ENCODE data around the gene EZH1. TPM values are rescaled to one million over a fixed set of nuclear protein-coding genes. Genes with fewer than 3 reads are reported as not detected.
A peak's percentile ranks its signal among the peaks of the same experiment; 100 is the strongest.
"Not testable (repeated sequence)": the region's sequence is repeated elsewhere in the genome, so short reads cannot be mapped to it uniquely, and the experiment has no call there.

The EZH1 gene
- total RNA-seq, 1 experiment from 2014 or later = 6.1 TPM

DNA sequence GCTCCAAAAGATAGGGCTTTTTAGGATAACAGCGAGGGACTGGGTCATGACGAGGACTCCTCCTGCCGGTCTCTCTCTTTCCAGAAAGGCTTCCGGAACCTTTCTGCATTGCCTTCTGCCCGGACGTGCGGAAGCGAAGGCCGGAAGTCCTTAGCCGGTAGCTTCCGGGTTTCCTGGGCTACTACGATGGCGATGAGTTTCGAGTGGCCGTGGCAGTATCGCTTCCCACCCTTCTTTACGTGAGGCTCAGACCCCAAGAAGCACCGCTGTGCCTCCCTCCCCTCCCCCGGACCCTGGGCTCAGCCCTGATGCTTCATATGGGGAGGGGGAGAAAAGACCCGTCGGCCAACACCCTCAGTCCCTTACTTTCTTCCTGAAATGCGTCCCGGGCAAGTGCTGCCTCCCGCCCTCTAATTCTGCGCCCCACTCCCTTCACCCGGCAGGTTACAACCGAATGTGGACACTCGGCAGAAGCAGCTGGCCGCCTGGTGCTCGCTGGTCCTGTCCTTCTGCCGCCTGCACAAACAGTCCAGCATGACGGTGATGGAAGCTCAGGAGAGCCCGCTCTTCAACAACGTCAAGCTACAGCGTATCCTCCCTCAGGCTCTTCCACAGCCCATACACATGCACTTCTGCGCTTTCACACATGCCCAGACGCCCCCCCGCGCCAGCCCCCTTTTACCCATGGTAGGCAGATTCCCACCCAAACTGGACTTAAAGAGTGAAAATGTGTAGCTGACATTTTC lies 28.6 kb upstream of the EZH1 start, which contains the start of gene VPS25:
TSS of gene VPS25 (plus strand) at position 160 of the 746 bp plus-strand sequence. CDS start at position 187, 27 bp downstream.
- peak; percentile 83 for DNase-seq (ENCODE audit: low read depth)

GRCh38 chr17:42772945-42773289 lies 28.1 kb upstream of the EZH1 start:
- no peak for DNase-seq (ENCODE audit: low read depth)

DNA sequence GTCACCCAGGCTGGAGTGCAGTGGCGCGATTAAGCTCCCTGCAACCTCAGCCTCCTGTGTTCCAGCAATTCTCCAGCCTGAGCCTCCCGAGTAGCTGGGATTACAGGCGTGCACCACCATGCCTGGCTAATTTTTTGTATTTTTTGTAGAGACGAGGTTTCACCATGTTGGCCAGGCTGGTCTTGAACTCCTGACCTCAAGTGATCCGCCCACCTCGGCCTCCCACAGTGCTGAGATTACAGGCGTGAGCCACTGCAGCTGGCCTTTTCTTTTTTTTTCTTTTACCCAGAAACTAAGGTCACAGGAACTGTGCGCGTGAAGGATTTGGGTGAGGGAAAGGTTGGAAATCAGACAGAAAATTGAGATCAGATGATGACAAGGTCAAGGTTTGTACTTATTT lies 25.1 kb upstream of the EZH1 start:
- not testable (repeated sequence) for DNase-seq (ENCODE audit: low read depth)

DNA sequence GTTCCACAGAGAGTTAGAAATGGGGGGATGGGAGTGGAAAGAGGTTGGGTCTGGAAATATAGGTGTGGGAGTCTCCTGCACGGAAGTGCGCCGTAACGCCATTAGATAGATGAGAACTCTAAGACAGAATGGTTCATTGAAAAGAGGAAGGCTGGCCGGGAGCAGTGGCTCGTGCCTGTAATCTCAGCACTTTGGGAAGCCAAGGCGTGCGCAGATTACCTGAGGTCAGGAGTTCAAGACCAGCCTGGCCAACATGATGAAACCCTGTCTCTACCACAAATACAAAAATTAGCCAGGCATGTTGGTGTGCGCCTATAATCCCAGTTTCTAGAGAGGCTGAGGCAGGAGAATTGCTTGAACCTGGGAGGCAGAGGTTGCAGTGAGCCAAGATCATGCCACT lies 23.2 kb upstream of the EZH1 start:
- DNase-seq (ENCODE audit: low read depth) = not testable (repeated sequence)

- no peak for DNase-seq (ENCODE audit: low read depth)
Observed at GRCh38 chr17:42767512-42767911, 22.7 kb upstream of the EZH1 start.

DNA sequence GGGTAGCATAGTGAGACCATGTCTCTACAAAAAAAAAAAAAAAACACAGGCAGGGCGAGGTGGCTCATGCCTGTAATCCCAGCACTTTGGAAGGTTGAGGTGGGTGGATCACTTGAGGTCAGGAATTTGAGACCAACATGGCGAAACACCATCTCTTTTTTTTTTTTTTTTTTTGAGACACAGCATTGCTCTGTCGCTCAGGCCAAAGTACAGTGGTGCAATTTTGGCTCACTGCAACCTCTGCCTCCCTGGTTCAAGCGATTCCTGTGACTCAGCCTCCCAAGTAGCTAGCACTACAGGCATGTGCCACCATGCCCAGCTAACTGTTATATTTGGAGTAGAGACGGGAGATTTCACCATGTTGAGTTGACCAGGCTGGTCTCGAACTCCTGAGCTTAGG lies 21.3 kb upstream of the EZH1 start:
- no peak for DNase-seq (ENCODE audit: low read depth)

- no peak for DNase-seq (ENCODE audit: low read depth)
Observed at GRCh38 chr17:42761638-42762037, 16.8 kb upstream of the EZH1 start.

DNA sequence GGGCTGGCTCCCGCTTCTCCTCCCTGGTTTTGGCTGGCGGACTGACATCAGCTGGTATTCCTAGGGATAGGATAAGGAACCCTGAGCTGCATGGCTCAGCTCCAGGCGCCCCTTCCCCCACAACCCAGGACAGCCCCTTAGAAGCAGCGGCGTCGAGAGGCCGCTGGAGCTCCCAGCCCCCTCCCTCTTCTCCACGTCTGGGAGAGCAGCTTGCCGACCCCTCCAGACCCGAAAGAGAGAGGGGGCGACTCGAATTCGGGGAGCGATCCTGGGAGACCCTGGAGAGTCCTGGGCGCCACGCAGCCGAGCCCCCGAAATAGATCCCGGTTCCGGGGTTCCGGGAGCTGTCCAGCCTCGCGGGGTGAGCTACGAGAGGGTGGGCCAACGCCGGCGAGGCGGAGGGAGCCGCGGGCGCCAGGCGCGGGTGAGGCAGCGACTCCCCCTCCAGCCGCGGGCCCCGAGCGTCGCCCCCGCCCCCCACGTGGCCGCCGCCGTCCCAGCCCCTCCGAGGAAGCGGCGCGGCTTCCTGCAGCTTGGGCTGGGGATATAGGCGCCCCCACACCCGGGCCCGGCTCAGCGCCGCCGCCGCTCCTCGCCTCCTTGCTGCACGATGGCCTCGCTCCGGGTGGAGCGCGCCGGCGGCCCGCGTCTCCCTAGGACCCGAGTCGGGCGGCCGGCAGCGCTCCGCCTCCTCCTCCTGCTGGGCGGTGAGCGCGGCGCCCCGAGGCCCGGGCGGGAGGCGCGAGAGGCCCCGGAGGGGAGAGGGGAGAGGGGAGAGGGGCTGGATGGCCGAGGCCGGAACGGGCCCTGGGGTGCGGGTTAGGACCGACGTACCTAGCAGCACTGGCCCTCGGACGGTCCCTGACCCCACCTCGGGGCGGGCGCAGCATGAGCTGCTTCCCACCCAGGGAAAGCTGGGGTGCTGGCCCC lies 16.1 kb upstream of the EZH1 start, which contains the start of gene RAMP2:
TSS of gene RAMP2 (plus strand) at position 576 of the 930 bp plus-strand sequence. CDS start at position 611, 35 bp downstream.
- no peak for DNase-seq (ENCODE audit: low read depth)

GRCh38 chr17:42759982-42760651 lies 15.3 kb upstream of the EZH1 start:
- DNase-seq (ENCODE audit: low read depth) = no peak

- DNase-seq (ENCODE audit: low read depth) = peak; percentile 45
Observed at GRCh38 chr17:42754782-42755181, 9.9 kb upstream of the EZH1 start.

GRCh38 chr17:42751628-42752027 lies 6.8 kb upstream of the EZH1 start:
- DNase-seq (ENCODE audit: low read depth) = no peak

DNA sequence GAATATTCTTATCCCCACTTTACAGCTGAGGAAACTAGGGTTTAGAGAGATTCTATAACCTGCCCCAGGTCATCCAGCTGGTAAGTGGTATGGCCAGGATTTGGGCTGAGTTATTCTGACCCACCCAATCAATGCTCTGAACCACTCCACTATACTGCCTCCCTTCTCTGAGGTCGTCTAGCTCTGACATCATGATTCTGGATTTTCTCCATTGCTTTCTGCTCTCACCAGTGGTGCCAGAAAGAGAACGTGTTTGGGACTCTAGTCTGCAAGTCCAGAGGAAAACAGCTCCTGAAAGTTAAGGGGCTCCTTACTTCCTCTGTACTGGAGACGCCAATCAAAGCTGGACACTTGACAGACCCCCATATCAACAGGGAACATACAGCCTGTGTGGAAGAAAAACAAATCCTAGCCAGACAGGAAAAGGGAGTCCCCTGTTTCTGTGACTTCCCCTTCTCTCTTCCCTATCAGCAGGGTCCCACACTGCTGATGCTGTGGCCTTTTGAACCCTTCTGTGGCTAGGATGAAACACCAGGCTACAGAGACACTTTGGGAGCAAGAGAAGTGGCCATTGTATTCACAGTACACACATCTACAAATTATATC lies 6.0 kb upstream of the EZH1 start:
- no peak for DNase-seq (ENCODE audit: low read depth)

DNA sequence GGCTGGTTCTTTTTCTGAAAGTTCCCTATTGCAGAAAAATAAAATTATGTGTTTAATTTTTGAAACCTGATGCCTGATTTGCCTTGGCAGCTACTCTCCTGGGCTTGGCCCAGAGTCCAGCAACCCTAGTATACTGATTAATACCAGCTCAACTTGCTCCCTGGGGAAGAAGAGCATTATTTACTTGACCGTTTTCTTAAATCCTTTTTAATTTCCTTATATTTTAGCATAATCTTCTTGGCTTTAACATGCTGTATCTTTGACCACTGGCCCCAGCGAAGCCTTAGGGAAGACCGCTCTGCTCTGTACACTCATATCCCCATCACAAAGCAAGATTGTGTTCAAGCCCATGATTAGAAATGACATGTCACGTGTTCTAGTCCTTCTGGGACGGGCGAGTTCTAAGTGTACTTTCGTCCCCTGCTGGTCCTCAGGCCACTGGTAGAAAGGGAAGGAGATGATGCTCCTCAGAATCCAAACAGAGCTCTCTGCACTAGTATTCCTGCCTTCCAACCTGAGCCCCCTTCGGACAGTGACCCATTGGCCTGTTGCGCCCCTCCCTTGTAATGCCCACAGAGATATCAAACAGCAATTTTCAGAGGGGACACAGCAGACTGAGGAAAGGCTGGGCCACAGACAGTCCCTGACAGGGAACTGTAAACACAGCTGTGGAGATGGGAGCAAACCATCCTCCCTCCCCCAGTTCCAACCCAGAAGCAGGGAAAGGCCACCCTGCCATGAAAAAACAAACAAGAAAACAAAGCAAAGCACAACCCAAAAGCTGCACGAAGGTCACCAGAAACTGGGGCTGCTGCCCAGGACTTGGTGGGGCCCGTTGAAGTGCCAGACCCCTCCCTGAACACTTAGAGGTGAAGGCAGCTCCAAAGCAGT lies 4.3 kb upstream of the EZH1 start:
- DNase-seq (ENCODE audit: low read depth) = no peak

DNA sequence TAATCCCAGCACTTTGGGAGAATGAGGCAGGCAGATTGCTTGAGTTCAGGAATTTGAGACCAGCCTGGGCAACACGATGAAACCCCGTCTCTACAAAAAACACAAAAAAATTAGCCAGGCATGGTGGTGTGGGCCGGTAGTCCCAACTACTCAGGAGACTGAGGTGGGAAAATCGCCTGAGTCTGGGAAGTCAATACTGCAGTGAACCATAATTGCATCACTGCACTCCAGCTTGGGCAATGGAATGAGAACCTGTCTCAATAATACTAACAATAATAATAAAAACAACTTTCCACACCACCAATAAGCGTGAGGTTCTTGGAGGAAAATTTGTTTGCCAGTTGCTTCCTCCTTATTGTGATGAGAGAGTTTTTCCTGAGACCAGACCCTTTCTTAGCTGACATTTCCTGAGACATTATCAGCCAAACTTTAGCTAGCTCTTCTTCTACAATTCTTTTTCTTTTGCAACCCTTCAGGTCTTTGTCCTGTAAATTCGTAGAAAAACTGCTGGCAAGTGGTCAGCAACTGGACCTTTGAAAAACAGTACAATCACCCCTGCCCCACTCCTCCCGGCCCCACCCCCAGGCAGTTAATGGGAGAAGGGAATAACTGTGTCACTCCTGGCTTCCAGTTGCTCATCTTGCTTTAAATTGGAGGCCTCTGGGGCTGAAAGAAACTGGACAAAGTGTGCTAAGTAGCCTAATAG lies 3.5 kb upstream of the EZH1 start:
- no peak for DNase-seq (ENCODE audit: low read depth)

DNA sequence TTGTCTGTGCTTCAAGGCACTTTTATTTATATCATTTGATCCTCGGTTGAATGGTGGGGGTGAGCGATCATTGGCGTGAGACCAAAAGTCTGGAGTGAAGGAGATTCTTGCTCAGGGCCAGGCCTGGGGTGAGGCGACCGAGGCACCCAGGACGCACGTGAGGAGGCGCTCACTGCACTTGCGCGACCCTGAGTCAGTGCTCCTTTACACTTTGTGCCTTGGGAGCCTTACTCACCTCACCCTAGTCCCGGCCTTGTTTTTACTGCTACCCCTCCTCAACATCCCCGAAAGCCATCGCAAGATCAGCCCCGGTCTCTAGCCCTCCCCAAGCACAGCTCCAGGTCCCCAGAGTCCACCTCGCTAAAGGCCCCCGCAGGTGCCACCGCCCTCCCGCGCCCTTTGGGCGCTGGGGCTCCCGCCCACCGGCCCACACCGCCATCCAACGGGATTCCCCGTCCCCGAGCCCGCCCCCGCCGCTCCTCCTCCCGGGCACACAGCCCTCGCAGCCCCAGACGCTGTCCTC lies 496 bp downstream of the EZH1 start:
- DNase-seq (ENCODE audit: low read depth) = peak; percentile 69

DNA sequence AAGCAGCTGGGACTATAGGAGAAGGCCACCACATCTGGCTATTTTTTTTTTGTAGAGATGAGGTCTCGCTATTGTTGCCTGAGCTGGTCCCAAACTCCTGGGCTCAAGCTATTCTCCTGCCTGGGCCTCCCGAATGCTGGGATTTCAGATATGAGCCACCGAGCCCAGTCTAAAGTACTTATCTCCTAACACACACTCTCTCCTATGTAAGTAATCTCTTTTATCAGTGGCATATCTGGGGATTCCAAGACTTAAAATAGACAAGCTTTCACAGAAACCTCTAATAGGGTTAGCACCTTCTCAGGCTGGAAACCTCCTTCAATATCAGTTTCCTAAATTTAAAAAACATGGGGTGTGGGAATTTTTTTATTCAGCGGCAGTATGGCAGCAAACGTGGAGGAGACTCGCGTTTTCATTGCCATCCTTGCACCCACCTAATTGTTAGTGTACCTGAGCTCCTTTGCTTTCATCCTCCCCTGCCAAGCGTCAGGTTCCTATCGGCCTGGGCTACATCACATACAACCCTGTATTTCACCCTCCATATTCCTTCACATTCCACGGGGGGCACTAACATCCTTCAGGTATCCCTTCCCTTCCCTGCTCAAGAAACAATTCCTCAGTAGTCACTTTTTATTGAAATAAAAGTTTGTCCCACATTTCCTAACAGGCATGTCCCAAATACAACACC lies 1.1 kb downstream of the EZH1 start:
- DNase-seq (ENCODE audit: low read depth) = no peak

GRCh38 chr17:42742916-42743315 lies 1.9 kb downstream of the EZH1 start:
- not testable (repeated sequence) for DNase-seq (ENCODE audit: low read depth)

DNA sequence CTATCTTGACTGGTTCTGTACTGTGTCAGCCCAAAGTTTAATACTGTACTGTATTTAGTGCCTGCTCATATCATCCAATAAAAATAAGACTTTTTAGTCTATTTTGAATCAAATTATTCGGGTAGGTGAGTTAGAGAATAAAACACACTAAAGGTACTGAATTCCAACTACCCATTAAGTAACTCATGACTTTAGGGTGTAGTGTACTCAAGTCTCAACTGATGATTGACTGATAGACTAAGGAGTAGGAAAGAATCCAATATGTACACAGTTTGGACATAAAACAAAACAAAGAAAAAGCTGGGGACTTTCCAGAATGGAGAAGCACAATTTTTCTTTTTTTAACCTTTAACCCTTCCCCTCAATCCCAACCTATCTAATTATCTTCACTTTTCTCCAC lies 4.1 kb downstream of the EZH1 start:
- DNase-seq (ENCODE audit: low read depth) = no peak

GRCh38 chr17:42725143-42725542 lies 19.7 kb downstream of the EZH1 start:
- DNase-seq (ENCODE audit: low read depth) = no peak

Measured in HT1080 (cell line).